GM18520 (cell line): ENCODE data around the gene LRRC28.

ENCODE experiments used
- ATAC-seq: cut with Tn5 transposase; IDR thresholded peaks from one replicate; pipeline ENCODE4 v1.9.1; 2021; ENCODE audit not compliant: unreplicated experiment

The LRRC28 gene

GRCh38 chr15:99249270-99249841, 1.9 kb upstream of the LRRC28 start, which contains the start of gene TTC23:
TSS of gene TTC23 (minus strand) at chr15:99249581. CDS start at chr15:99228712, 20,869 bp downstream.
- no peak for ATAC-seq

GRCh38 chr15:99250001-99250400, 1.3 kb upstream of the LRRC28 start:
- ATAC-seq: no peak

GRCh38 chr15:99250494-99250856, 806 bp upstream of the LRRC28 start:
- ATAC-seq: no peak

- ATAC-seq: no peak
Observed at GRCh38 chr15:99252326-99252725, 1.0 kb downstream of the LRRC28 start.

- ATAC-seq: no peak
Observed at GRCh38 chr15:99253381-99254090, 2.3 kb downstream of the LRRC28 start.

- ATAC-seq: no peak
Observed at GRCh38 chr15:99257107-99257750, 5.9 kb downstream of the LRRC28 start.

GRCh38 chr15:99264125-99264524, 12.8 kb downstream of the LRRC28 start:
- no peak for ATAC-seq

GRCh38 chr15:99265541-99266070, 14.3 kb downstream of the LRRC28 start:
- ATAC-seq: no peak

- no peak for ATAC-seq
Observed at GRCh38 chr15:99267957-99268356, 16.7 kb downstream of the LRRC28 start.

- ATAC-seq: no peak
Observed at GRCh38 chr15:99268431-99268830, 17.1 kb downstream of the LRRC28 start.

GRCh38 chr15:99273801-99274200, 22.5 kb downstream of the LRRC28 start:
- ATAC-seq: no peak

GRCh38 chr15:99275061-99275460, 23.8 kb downstream of the LRRC28 start:
- ATAC-seq: no peak

GRCh38 chr15:99275525-99276128, 24.3 kb downstream of the LRRC28 start:
- no peak for ATAC-seq

GRCh38 chr15:99279290-99279689, 28.0 kb downstream of the LRRC28 start:
- ATAC-seq: no peak

- no peak for ATAC-seq
Observed at GRCh38 chr15:99279827-99280226, 28.5 kb downstream of the LRRC28 start.

GRCh38 chr15:99282121-99282520, 30.8 kb downstream of the LRRC28 start:
- ATAC-seq: no peak

GRCh38 chr15:99282586-99282985, 31.3 kb downstream of the LRRC28 start:
- ATAC-seq: no peak

GRCh38 chr15:99283717-99284116, 32.4 kb downstream of the LRRC28 start:
- ATAC-seq: no peak

- no peak for ATAC-seq
Observed at GRCh38 chr15:99291643-99292042, 40.4 kb downstream of the LRRC28 start.

- no peak for ATAC-seq
Observed at GRCh38 chr15:99295840-99296239, 44.6 kb downstream of the LRRC28 start.

GRCh38 chr15:99296386-99296785, 45.1 kb downstream of the LRRC28 start:
- ATAC-seq: no peak

- no peak for ATAC-seq
Observed at GRCh38 chr15:99303907-99304306, 52.6 kb downstream of the LRRC28 start.
